K562 (cell line): ENCODE measurements around the gene PHF11. TPM values are rescaled to one million over a fixed set of nuclear protein-coding genes. Genes with fewer than 3 reads are reported as not detected.
A peak's percentile ranks its signal among the peaks of the same experiment; 100 is the strongest.

Experiments used
- ATAC-seq: fragments of 200-7000 bp; cut with Tn5 transposase; 3 replicates; pipeline ENCODE4 v1.9.1; 2020; ENCODE audit warnings: moderate library complexity
- BruUV-seq: library from RNA; stranded (reverse); fragments of 400-500 nt; replicated peaks from 2 replicates; lab custom pipeline; 2021; lab: Mats Ljungman, UMichigan
- CTCF ChIA-PET: fragments of 300-600 bp; formaldehyde crosslinking; extraction: SDS; loops from one replicate; lab custom pipeline; 2021; ENCODE audit warnings: low intra/inter-chr PET ratio; lab: Yijun Ruan, JAX
- POLR2A ChIA-PET: fragments of 300-600, 350-650 bp; sonication (Branson Sonifier 250); formaldehyde crosslinking; extraction: SDS; loops from one replicate; lab custom pipeline; 2021; ENCODE audit warnings: antibody characterized with exemption, inconsistent platforms; lab: Yijun Ruan, JAX
- DNase-seq, 4 experiments: peaks; one replicate each; pipeline versions ENCODE4 v3.0.0 to v3.0.0-alpha.2; 2011 to 2018; ENCODE audit warnings: low spot score in 3 of 4, mixed read lengths in 3 of 4; ENCODE audit errors: extremely low read depth in 1 of 4
- FAIRE-seq: peaks from 2 replicates; lab custom pipeline; 2011; peaks lifted over from hg19 to GRCh38; lab: Jason Lieb, UNC
- H2AFZ ChIP-seq: 2 replicates; pipeline ENCODE4 v1.6.0; 2011; ENCODE audit warnings: low read depth, low read length, control low read depth, inconsistent platforms
- H3K27ac ChIP-seq: fragments of 200-600 bp; 3 replicates; pipeline ENCODE4 v1.8.0; 2011; ENCODE audit warnings: low read depth, mild to moderate bottlenecking, control low read depth, inconsistent platforms, low read length, moderate library complexity, mixed read lengths; ENCODE audit errors: extremely low read depth
- H3K27me3 ChIP-seq, 2 experiments: fragments of 300-600 bp in 1 of 2; 2 replicates in 1 of 2; 3 replicates in 1 of 2; pipeline versions ENCODE4 v1.6.0 to v1.8.0; 2011; ENCODE audit warnings: inconsistent platforms in 2 of 2, low read length in 2 of 2, mild to moderate bottlenecking in 1 of 2, mixed read lengths in 1 of 2, moderate library complexity in 1 of 2; ENCODE audit not compliant: control insufficient read depth in 2 of 2, insufficient read depth in 2 of 2
- H3K36me3 ChIP-seq: fragments of 300-600 bp; 3 replicates; pipeline ENCODE4 v1.8.0; 2011; ENCODE audit warnings: mild to moderate bottlenecking, low read length, inconsistent platforms; ENCODE audit not compliant: control insufficient read depth, insufficient read depth
- H3K4me1 ChIP-seq, 2 experiments: fragments of 200-600 bp in 1 of 2; replicated peaks in 1 of 2; 2 replicates in 1 of 2; 3 replicates in 1 of 2; pipeline versions ENCODE4 v1.5.1 to v1.8.0; 2011; ENCODE audit warnings: inconsistent platforms in 2 of 2, low read length in 2 of 2, mild to moderate bottlenecking in 1 of 2, mixed read lengths in 1 of 2, moderate library complexity in 1 of 2; ENCODE audit not compliant: control insufficient read depth in 2 of 2, insufficient read depth in 2 of 2
- H3K4me2 ChIP-seq: 2 replicates; pipeline ENCODE4 v1.6.1; 2011; ENCODE audit warnings: low read length, control low read depth, inconsistent platforms, mixed read lengths; ENCODE audit not compliant: insufficient read depth
- H3K4me3 ChIP-seq: fragments of 200-600 bp; sonication (generic), shearing (Covaris generic); 2 replicates; pipeline ENCODE4 v1.5.1; 2016; ENCODE audit warnings: control low read depth, inconsistent platforms
- H3K79me2 ChIP-seq: fragments of 200-600 bp; 3 replicates; pipeline ENCODE4 v1.8.0; 2011; ENCODE audit warnings: low read length, inconsistent platforms; ENCODE audit not compliant: control insufficient read depth, insufficient read depth
- H3K9ac ChIP-seq, 2 experiments: 2 replicates each; pipeline versions ENCODE4 v1.6.0 to v1.6.1; 2011; ENCODE audit warnings: low read depth in 2 of 2, low read length in 2 of 2, control low read depth in 1 of 2, inconsistent platforms in 1 of 2, mild to moderate bottlenecking in 1 of 2, mixed read lengths in 1 of 2; ENCODE audit not compliant: insufficient read depth in 1 of 2
- H3K9me1 ChIP-seq: one replicate; pipeline ENCODE4 v1.6.0; 2011; ENCODE audit warnings: inconsistent platforms, mild to moderate bottlenecking, low read length, moderate library complexity; ENCODE audit not compliant: control insufficient read depth, insufficient read depth
- H3K9me3 ChIP-seq: replicated peaks from 2 replicates; pipeline ENCODE4 v1.5.1; 2011; ENCODE audit warnings: low read depth, low read length, inconsistent platforms; ENCODE audit not compliant: control insufficient read depth, insufficient read depth
- H4K20me1 ChIP-seq: replicated peaks from 2 replicates; pipeline ENCODE4 v1.6.1; 2011; ENCODE audit warnings: low read length, inconsistent platforms, mixed read lengths; ENCODE audit not compliant: control insufficient read depth, insufficient read depth
- CTCF ChIP-seq, 3 experiments: IDR thresholded peaks in 2 of 3; conservative IDR thresholded peaks in 1 of 3; 2 replicates each; pipeline ENCODE4 v1.5.1; 2011 to 2012; ENCODE audit warnings: low read length in 3 of 3, mild to moderate bottlenecking in 3 of 3, control low read depth in 2 of 3, improper control_type of control experiment in 1 of 3, inconsistent platforms in 1 of 3, low read depth in 1 of 3, mixed read lengths in 1 of 3, moderate library complexity in 1 of 3; ENCODE audit not compliant: insufficient read depth in 2 of 3
- RAD21 ChIP-seq, 2 experiments: fragments of 250-450 bp in 1 of 2; fragments of 450-650 bp in 1 of 2; sonication (Bioruptor Pico) in 1 of 2; formaldehyde crosslinking in 1 of 2; IDR thresholded peaks in 1 of 2; conservative IDR thresholded peaks in 1 of 2; 2 replicates each; pipeline versions ENCODE4 v1.4.0 to v1.8.0; 2020 to 2022; ENCODE audit warnings: mild to moderate bottlenecking in 2 of 2, moderate library complexity in 1 of 2
- TCF15 ChIP-seq: fragments of 250-450 bp; sonication (Bioruptor Pico); IDR thresholded peaks from 2 replicates; pipeline ENCODE4 v1.8.0; 2022; ENCODE audit warnings: moderate library complexity, mild to moderate bottlenecking, inconsistent platforms
- WGBS: fragments of 100-300 bp; shearing (Covaris generic); methylation state at CpG from one replicate; pipeline ENCODE4 v1.1.6; 2016; ENCODE audit warnings: low coverage, mixed read lengths; ENCODE audit not compliant: insufficient coverage; ENCODE audit errors: missing lambda C conversion rate; 5-methylcytosine and 5-hydroxymethylcytosine counted together
- in situ Hi-C: fragments of 300-500 bp; cut with MboI; formaldehyde crosslinking; loops from 4 replicates; pipeline ENCODE4 v1.15.0; 2018; ENCODE audit warnings: inconsistent platforms, mixed read lengths
- intact Hi-C: fragments of 100-400 bp; cut with micrococcal nuclease; formaldehyde crosslinking; loops from 2 replicates; pipeline ENCODE4 v1.14.2; 2022
- polyA plus RNA-seq, 8 experiments: library from polyadenylated mRNA; depleted of rRNA in 4 of 8; stranded (reverse) in 5 of 8; unstranded in 3 of 8; fragments of >200 nt; fragmentation: Nextera tagmentation in 2 of 8; fragmentation: Illumina TruSeq in 1 of 8; extraction: Ambion mirVana in 2 of 8; extraction: Trizol in 1 of 8; gene quantifications; 2 replicates each; pipeline versions ENCODE4 v1.2.1 to v1.2.3, GENCODE V29; 2011 to 2014; ENCODE audit warnings: inconsistent platforms in 1 of 8, missing spikeins in 1 of 8
- total RNA-seq, 7 experiments: library from RNA; depleted of rRNA in 6 of 7; stranded (reverse); fragments of >200 nt in 6 of 7; fragmentation: Illumina TruSeq in 2 of 7; extraction: Trizol in 2 of 7; gene quantifications; 2 replicates each; pipeline versions ENCODE4 v1.2.1 to v1.2.3, GENCODE V29; 2011 to 2021; ENCODE audit warnings: low replicate concordance in 1 of 7

Gene PHF11
- total and polyA plus RNA-seq, 9 of the 15 experiments (the other 6 are each of a cell fraction or from before 2014, with no cell fraction given): 1.9 to 7.0 (median 5.3) TPM

- H3K36me3 ChIP-seq: peaks cover 4% of the 10 kb centered on the region; the same call in 1 of the 3 replicates
- intact Hi-C loops: loop anchor here (1.0 kb wide), 1 partner anchor 113 kb away; no protein-coding TSS in a partner anchor
- no peaks in the 10 kb centered on the region for H3K79me2 ChIP-seq
- H3K4me3 ChIP-seq: peak overlapping the region; percentile 42
- ChIA-PET CTCF (no interaction called here), POLR2A (no interaction called here)
- in situ Hi-C loops: no loop called here
- ATAC-seq (no peak), FAIRE-seq (no peak), DNase-seq (no peak)
- peak overlapping the region; percentile 59 for H3K4me2 ChIP-seq
- no peaks in the 10 kb centered on the region for H3K9me1 ChIP-seq
- peak overlapping the region in 1 of 2 experiments; percentile 59 for H3K9ac ChIP-seq
- H3K27me3 ChIP-seq: no peaks in the 10 kb centered on the region
- peak overlapping the region; percentile 89 for H2AFZ ChIP-seq
- no peaks in the 10 kb centered on the region for H3K9me3 ChIP-seq
- no TSS peak for BruUV-seq
- WGBS: 6% methylated on average over 2 of the region's 2 CpGs
- H4K20me1 ChIP-seq: no peaks in the 10 kb centered on the region
- peak overlapping the region; percentile 76; the same call in 1 of the 3 replicates for H3K27ac ChIP-seq
- TF ChIP-seq RAD21 (CRISPR knock-in tag; conservative IDR thresholded peaks at IDR 0.05 in 1 of 2, IDR thresholded peaks at IDR 0.05 in 1 of 2) (peak in 1 of 2 experiments; percentile 22; a peak in 1 of 4 replicates), TCF15 (CRISPR knock-in tag) (no peak), CTCF (IDR thresholded peaks at IDR 0.05 in 2 of 3, conservative IDR thresholded peaks at IDR 0.05 in 1 of 3; ENCODE audit: insufficient read depth in 2 of 3, low read depth in 1 of 3, low read length in 3 of 3) (peak in 1 of 3 experiments; percentile 18; a peak in 2 of 6 replicates)
- peaks cover 6 to 12% of the 10 kb centered on the region in 2 experiments; a peak in 4 of 5 replicates for H3K4me1 ChIP-seq
Observed at GRCh38 chr13:49494645-49495044, 1.1 kb upstream of the PHF11 start.
